Loucy (cell line): ENCODE measurements around the gene LIPT2.

Experiments
- H2AFZ ChIP-seq: fragments of 200-600 bp; sonication (generic); 2 replicates; pipeline ENCODE4 v1.6.0; 2016; ENCODE audit warnings: antibody characterized with exemption, mild to moderate bottlenecking, low read length, moderate library complexity
- H3F3A ChIP-seq: fragments of 200-600 bp; 2 replicates; pipeline ENCODE4 v1.6.0; 2016; ENCODE audit warnings: antibody characterized with exemption, low read depth, mild to moderate bottlenecking
- H3K27me3 ChIP-seq: fragments of 200-600 bp; sonication (generic); 2 replicates; pipeline ENCODE4 v1.6.1; 2014; ENCODE audit warnings: low read length, mild to moderate bottlenecking; ENCODE audit not compliant: insufficient read depth, poor library complexity, severe bottlenecking
- H3K36me3 ChIP-seq: fragments of 200-600 bp; sonication (generic); 2 replicates; pipeline ENCODE4 v1.6.1; 2016; ENCODE audit warnings: low read length; ENCODE audit not compliant: insufficient read depth
- H3K4me1 ChIP-seq: fragments of 200-600 bp; sonication (generic); 2 replicates; pipeline ENCODE4 v1.5.1; 2014; ENCODE audit warnings: low read length, mild to moderate bottlenecking; ENCODE audit not compliant: insufficient read depth, poor library complexity, severe bottlenecking
- H3K4me2 ChIP-seq: fragments of 200-600 bp; sonication (generic); 2 replicates; pipeline ENCODE4 v1.6.0; 2014; ENCODE audit warnings: antibody characterized with exemption, low read length, low read depth, mild to moderate bottlenecking; ENCODE audit not compliant: poor library complexity, severe bottlenecking
- H3K4me3 ChIP-seq: fragments of 200-600 bp; sonication (generic); 2 replicates; pipeline ENCODE4 v1.5.1; 2014; ENCODE audit warnings: low read length, mild to moderate bottlenecking, mixed read lengths; ENCODE audit not compliant: poor library complexity, severe bottlenecking
- H3K79me2 ChIP-seq: fragments of 200-600 bp; sonication (generic); 2 replicates; pipeline ENCODE4 v1.6.1; 2014; ENCODE audit warnings: low read length; ENCODE audit not compliant: insufficient read depth
- H3K9ac ChIP-seq: fragments of 200-600 bp; sonication (generic); 2 replicates; pipeline ENCODE4 v1.6.0; 2014; ENCODE audit warnings: mild to moderate bottlenecking, low read depth, low read length, moderate library complexity; ENCODE audit not compliant: poor library complexity, severe bottlenecking
- H3K9me2 ChIP-seq: fragments of 200-600 bp; sonication (generic); replicated peaks from 2 replicates; pipeline ENCODE4 v1.6.1; 2016; ENCODE audit warnings: low read depth, low read length, mixed read lengths
- H3K9me3 ChIP-seq: fragments of 200-600 bp; sonication (generic); 2 replicates; pipeline ENCODE4 v1.6.1; 2014; ENCODE audit warnings: mild to moderate bottlenecking, antibody characterized with exemption, low read length, low read depth; ENCODE audit not compliant: insufficient read depth
- H4K20me1 ChIP-seq: fragments of 200-600 bp; sonication (generic); 2 replicates; pipeline ENCODE4 v1.6.0; 2014; ENCODE audit warnings: antibody characterized with exemption, low read length, mild to moderate bottlenecking; ENCODE audit not compliant: insufficient read depth, poor library complexity, severe bottlenecking
- CTCF ChIP-seq: fragments of 200-600 bp; sonication (generic); conservative IDR thresholded peaks from 2 replicates; pipeline ENCODE4 v1.5.1; 2014; ENCODE audit warnings: mild to moderate bottlenecking, antibody characterized with exemption, low read length
- EZH2phosphoT487 ChIP-seq: fragments of 200-600 bp; IDR thresholded peaks from 2 replicates; pipeline ENCODE4 v1.6.1; 2018; ENCODE audit warnings: antibody characterized with exemption, mild to moderate bottlenecking, moderate library complexity, borderline replicate concordance

Gene LIPT2

GRCh38 chr11:74479732-74480123, 13.8 kb downstream of the LIPT2 start:
- no peak overlapping the region for H3K4me3 ChIP-seq
- H3K9me3 ChIP-seq = no peaks in the 10 kb centered on the region
- H3K4me2 ChIP-seq = no peak overlapping the region
- no peaks in the 10 kb centered on the region for H3K79me2 ChIP-seq
- H3K36me3 ChIP-seq = no peaks in the 10 kb centered on the region
- no peaks in the 10 kb centered on the region for H4K20me1 ChIP-seq
- H3K4me1 ChIP-seq = no peaks in the 10 kb centered on the region
- H2AFZ ChIP-seq = no peak overlapping the region
- no peaks in the 10 kb centered on the region for H3F3A ChIP-seq
- H3K9me2 ChIP-seq = no peaks in the 10 kb centered on the region
- no peaks in the 10 kb centered on the region for H3K27me3 ChIP-seq
- no peak overlapping the region for H3K9ac ChIP-seq
- TF ChIP-seq EZH2phosphoT487 (no peak), CTCF (no peak)

- TF ChIP-seq CTCF (no peak), EZH2phosphoT487 (no peak)
- no peaks in the 10 kb centered on the region for H3K79me2 ChIP-seq
- no peaks in the 10 kb centered on the region for H3K27me3 ChIP-seq
- H2AFZ ChIP-seq = no peak overlapping the region
- H3K36me3 ChIP-seq = no peaks in the 10 kb centered on the region
- no peak overlapping the region for H3K4me3 ChIP-seq
- H3K4me1 ChIP-seq = no peaks in the 10 kb centered on the region
- H3K4me2 ChIP-seq = no peak overlapping the region
- H3K9me2 ChIP-seq = no peaks in the 10 kb centered on the region
- H3F3A ChIP-seq = no peaks in the 10 kb centered on the region
- H3K9ac ChIP-seq = no peak overlapping the region
- H4K20me1 ChIP-seq = no peaks in the 10 kb centered on the region
- H3K9me3 ChIP-seq = no peaks in the 10 kb centered on the region
Observed at GRCh38 chr11:74478877-74479731, 14.4 kb downstream of the LIPT2 start.

- no peak for TF ChIP-seq CTCF
- no peak for TF ChIP-seq EZH2phosphoT487
- no peak overlapping the region for H3K9ac ChIP-seq
- H3K4me3 ChIP-seq = no peak overlapping the region
- H3K4me2 ChIP-seq = no peak overlapping the region
- no peaks in the 10 kb centered on the region for H3F3A ChIP-seq
- H3K4me1 ChIP-seq = no peaks in the 10 kb centered on the region
- H3K9me3 ChIP-seq = no peaks in the 10 kb centered on the region
- no peaks in the 10 kb centered on the region for H3K9me2 ChIP-seq
- H3K27me3 ChIP-seq = no peaks in the 10 kb centered on the region
- no peak overlapping the region for H2AFZ ChIP-seq
- no peaks in the 10 kb centered on the region for H4K20me1 ChIP-seq
- no peaks in the 10 kb centered on the region for H3K36me3 ChIP-seq
- no peaks in the 10 kb centered on the region for H3K79me2 ChIP-seq
Observed at GRCh38 chr11:74476536-74476935, 17.0 kb downstream of the LIPT2 start.
